Neural cell (in vitro differentiated cells): Measurements from ENCODE around the gene ZSWIM1.

ENCODE experiments used
- EZH2 ChIP-seq: fragments of 200-600, 300-800 bp; shearing (Covaris generic), sonication (generic); IDR thresholded peaks from 2 replicates; pipeline ENCODE4 v1.6.1; 2014; ENCODE audit warnings: antibody characterized with exemption, low read length, borderline replicate concordance, mild to moderate bottlenecking; ENCODE audit not compliant: insufficient read depth, poor library complexity, severe bottlenecking
- TF ChIP-seq, protein P1 (sequence below): fragments of 450-650 bp; IDR thresholded peaks from 2 replicates; pipeline ENCODE4 v1.5.1; 2014; ENCODE audit warnings: antibody characterized with exemption, mild to moderate bottlenecking, moderate library complexity; ENCODE audit not compliant: poor library complexity, severe bottlenecking

DNA sequence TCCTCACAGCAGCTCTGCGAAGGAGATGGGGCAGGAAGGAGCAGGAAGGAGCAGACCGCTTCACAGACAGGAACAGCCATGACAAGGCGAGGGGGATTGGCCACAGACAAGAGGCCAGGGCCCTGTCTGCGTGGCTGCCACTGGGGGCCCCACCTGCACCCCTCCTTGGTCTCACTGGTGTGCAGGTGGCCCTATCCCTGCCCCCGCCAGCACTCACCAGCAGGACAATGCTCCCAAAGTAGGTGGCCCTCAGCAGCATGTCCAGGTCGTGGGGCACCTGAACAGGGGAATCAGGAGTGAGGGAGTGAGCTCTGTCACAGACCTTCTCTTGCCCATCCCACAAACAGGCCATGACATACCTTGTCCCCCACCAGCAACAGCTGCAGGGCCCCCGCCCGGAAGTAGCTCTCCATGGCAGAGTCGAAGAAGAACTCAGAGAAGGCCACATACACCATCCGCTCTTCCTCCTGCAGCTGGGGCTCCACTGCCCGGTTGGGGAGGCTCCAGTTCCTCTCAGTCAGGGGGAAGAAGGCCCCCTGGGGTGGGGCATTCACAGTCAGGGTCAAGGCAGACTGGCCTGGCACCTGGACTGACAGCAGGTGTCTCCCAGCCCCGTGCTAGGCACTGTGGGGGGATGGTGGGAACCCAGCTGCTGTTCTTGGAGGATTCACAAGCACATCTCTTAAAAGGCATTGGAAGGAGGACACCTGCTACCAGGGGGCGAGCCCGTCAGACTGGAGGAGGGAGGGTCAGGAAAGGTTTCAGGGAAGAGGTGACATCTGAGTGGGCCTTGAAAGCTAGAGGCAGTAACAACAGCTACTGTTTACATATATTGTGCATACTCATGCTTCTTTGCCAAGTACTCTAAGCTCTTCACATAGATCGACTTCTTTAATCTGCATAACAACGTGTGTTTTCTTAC, 23.8 kb downstream of the ZSWIM1 start:
- TF ChIP-seq, protein P1, sequence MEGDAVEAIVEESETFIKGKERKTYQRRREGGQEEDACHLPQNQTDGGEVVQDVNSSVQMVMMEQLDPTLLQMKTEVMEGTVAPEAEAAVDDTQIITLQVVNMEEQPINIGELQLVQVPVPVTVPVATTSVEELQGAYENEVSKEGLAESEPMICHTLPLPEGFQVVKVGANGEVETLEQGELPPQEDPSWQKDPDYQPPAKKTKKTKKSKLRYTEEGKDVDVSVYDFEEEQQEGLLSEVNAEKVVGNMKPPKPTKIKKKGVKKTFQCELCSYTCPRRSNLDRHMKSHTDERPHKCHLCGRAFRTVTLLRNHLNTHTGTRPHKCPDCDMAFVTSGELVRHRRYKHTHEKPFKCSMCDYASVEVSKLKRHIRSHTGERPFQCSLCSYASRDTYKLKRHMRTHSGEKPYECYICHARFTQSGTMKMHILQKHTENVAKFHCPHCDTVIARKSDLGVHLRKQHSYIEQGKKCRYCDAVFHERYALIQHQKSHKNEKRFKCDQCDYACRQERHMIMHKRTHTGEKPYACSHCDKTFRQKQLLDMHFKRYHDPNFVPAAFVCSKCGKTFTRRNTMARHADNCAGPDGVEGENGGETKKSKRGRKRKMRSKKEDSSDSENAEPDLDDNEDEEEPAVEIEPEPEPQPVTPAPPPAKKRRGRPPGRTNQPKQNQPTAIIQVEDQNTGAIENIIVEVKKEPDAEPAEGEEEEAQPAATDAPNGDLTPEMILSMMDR: no peak
- TF ChIP-seq EZH2: no peak
